KBM-7 (cell line): ENCODE measurements around the gene CAMK1D.
"Not testable (repeated sequence)": the region's sequence is repeated elsewhere in the genome, so short reads cannot be mapped to it uniquely, and the experiment has no call there.

ENCODE experiments used
- DNase-seq: peaks from one replicate; pipeline ENCODE4 v3.0.0-alpha.2; 2015
- in situ Hi-C: fragments of 300-500 bp; cut with MboI; formaldehyde crosslinking; loops from 2 replicates; pipeline ENCODE4 v1.14.3; 2020; ENCODE audit warnings: low sequenced_read_pairs, low pct_unique_long_range_greater_than_20kb, mixed read lengths

CAMK1D gene

DNA sequence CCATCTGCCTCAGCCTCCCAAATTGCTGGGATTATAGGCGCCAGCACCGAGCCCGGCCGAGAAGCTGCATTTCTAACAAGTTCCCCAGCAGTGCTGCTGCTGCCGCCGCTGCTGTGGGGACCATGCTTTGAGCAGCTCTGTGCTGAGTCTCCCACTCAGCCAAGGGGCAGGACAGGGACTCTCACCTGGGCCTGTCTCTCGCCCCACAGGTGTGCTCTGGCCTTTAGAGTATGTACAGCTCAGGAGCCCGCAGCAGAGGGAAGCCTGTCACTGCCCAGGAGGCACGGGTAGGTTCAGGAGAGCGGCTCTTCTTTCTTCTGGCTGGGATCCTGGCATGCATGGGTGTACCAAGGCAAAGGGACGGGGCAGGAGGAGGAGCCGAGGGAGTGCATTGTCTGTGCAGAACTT, 130.1 kb downstream of the CAMK1D start:
- no peak for DNase-seq
- in situ Hi-C loops: no loop called here

DNA sequence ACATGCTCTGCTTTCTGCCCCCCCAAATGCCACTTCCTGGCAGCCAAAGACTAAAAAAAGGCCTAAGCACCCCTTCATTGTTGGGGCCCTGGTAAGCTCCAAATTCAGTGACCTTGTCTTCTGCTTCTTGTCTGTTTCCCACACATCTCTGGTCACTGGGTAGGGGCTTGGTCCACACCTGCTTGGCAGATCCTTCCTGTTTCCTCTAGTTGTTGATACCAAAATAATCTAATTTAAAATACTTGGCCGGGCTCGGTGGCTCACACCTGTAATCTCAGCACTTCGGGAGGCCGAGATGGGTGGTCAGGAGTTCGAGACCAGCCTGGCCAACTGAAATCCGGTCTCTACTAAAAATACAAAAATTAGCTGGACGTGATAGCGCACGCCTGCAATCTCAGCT, 130.6 kb downstream of the CAMK1D start:
- in situ Hi-C loops: no loop called here
- DNase-seq: no peak

GRCh38 chr10:12480440-12480839, 131.1 kb downstream of the CAMK1D start:
- in situ Hi-C loops: no loop called here
- no peak for DNase-seq

- no peak for DNase-seq
- in situ Hi-C loops: no loop called here
These were observed 132.6 kb downstream of the CAMK1D start for GRCh38 chr10:12481924-12482323.

- in situ Hi-C loops: no loop called here
- DNase-seq: no peak
These were observed 133.2 kb downstream of the CAMK1D start for GRCh38 chr10:12482587-12482986.

DNA sequence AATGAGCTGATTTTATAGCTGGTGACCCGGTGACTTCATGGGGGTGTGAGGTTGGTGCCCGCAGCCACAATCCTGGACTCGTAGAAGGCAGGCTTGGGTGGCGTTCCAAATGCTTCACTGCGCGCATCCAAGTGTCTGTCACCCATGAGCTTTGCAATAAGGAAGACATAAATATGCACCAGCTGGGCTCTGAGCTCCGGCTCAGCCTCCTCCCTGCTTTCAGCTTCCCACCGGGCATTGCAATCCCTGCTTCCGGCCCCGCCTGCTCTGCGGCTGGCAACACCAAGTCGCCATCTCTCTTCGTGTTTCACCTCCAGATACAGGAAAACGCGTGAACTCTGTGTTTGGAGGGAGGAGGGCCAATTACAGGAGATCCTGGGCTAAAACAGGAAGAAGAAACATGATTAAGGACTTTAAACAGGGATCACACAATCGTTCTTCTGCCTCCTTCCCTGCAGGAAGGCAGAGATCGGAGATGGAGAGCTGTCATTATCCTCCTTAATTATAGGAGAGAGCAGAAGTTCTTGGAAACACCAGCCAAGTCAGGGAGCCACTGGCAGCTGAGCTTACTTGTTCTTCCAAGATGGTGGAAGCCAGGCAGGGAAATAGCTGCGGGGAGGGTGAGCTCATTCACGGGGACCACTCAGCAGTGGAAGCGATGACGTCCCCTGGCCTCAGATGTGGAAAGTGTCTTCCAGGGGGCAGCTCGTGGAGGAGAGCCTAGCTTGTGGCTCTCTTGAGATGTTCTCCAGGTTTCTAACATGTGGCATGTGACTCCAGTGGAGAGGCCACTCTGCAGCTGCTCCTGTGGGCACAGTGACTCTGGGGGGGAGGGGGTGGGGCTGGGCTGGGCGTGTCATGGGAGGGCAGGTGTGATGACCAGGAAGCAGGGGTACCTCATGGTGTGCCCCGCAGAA, 134.9 kb downstream of the CAMK1D start:
- DNase-seq: no peak

GRCh38 chr10:12484941-12485805, 135.8 kb downstream of the CAMK1D start:
- no peak for DNase-seq

More for the DNA sequence above, 134.9 kb downstream of the CAMK1D start:
- in situ Hi-C loops: no loop called here

DNA sequence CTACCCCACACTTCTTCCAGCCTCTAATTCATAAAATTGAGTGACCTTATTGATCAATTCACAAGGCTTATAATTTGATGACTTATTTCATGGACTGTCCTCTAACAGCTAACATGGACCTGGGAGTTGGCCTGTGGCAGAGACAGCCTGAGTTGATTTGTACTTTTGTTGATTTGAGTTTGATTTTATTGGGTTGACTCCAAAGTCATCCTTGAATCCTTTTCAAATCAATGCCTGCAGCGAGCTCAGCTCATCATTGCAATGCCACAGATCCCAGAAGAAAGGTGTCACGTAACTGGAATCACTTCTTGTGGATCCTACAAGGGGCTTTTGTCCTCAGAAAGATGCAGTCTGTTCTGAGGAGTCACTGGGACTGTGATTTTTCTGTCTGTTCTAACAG, 138.0 kb downstream of the CAMK1D start:
- in situ Hi-C loops: no loop called here

More at GRCh38 chr10:12484941-12485805, 135.8 kb downstream of the CAMK1D start:
- in situ Hi-C loops: no loop called here

GRCh38 chr10:12488626-12489025, 139.3 kb downstream of the CAMK1D start:
- in situ Hi-C loops: no loop called here

More for the DNA sequence above, 138.0 kb downstream of the CAMK1D start:
- no peak for DNase-seq

DNA sequence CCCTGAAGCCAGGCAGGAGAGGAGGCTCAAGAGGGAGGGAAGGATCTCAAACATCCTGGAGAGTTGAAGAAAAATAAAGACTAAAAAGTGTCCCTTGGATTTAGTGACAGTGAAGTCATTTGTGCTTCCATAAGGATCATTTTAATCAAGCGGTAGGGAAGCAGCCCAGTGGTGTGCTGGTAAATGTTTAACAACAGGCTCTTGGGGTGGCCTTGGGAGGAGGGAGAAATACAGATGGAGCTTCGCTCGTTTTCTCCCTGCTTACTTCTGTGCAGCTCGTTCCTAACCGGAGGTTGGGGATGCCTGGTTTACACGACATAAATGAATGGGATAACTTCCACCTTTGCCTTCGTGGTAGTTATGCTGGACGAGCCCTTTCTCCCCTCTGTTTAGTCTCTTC, 140.0 kb downstream of the CAMK1D start:
- in situ Hi-C loops: no loop called here
- DNase-seq: no peak

More at GRCh38 chr10:12488626-12489025, 139.3 kb downstream of the CAMK1D start:
- DNase-seq: no peak

DNA sequence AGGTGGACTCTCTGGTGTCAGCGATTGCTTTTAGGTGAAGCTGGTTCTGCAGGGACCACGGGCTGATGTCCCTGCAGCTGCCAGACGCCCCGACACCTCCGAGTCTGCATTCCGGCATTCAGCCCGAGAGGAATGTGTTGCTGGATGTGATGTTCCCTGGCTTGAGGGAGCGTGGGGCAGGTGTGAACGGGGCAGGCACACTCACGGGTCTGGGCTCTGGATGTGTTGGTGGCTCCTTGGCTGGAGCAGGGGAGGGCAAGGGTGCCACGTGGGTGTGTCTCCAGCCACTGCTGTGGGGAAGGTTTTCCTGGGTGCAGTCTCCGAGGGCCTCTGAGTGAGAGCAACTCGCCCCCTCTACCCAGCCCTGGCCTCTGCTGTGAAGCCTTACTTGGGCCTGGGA, 140.5 kb downstream of the CAMK1D start:
- in situ Hi-C loops: no loop called here
- DNase-seq: no peak

GRCh38 chr10:12490963-12491362, 141.6 kb downstream of the CAMK1D start:
- no peak for DNase-seq

GRCh38 chr10:12491491-12491890, 142.1 kb downstream of the CAMK1D start:
- in situ Hi-C loops: no loop called here

More at GRCh38 chr10:12490963-12491362, 141.6 kb downstream of the CAMK1D start:
- in situ Hi-C loops: no loop called here

DNA sequence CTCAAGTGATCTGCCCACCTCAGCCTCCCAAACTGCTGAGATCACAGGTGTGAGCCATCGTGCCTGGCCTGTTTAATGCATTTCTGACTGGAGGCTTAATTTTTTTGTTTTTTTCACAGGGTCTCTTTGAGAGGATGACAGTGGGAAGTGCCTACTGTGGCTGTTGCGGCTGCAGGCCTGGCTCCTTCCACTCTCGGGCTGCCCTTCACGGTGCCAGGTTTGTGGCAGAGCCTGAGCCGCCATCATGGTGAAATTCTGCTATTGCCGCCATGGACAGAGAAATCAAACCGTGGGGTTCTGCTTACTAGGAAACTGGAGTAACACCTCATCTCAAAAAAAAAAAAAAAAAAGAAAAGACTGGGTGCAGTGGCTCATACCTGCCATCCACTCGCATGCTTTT, 142.7 kb downstream of the CAMK1D start:
- no peak for DNase-seq
- in situ Hi-C loops: no loop called here

More at GRCh38 chr10:12491491-12491890, 142.1 kb downstream of the CAMK1D start:
- no peak for DNase-seq

DNA sequence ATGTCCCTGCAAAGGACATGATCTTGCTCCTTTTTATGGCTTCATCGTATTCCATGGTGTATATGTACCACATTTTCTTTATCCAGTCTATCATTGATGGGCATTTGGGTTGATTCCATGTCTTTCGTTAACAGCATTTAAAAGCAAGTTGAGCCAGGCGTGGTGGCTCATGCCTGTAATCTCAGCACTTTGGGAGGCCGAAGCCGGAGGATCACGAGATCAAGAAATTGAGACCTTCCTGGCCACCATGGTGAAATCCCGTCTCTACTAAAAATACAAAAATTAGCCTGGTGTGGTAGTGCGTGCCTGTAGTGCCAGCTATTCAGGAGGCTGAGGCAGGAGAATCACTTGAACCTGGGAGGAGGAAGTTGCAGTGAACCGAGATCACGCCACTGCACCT, 147.7 kb downstream of the CAMK1D start:
- in situ Hi-C loops, DNase-seq: not testable (repeated sequence)

DNA sequence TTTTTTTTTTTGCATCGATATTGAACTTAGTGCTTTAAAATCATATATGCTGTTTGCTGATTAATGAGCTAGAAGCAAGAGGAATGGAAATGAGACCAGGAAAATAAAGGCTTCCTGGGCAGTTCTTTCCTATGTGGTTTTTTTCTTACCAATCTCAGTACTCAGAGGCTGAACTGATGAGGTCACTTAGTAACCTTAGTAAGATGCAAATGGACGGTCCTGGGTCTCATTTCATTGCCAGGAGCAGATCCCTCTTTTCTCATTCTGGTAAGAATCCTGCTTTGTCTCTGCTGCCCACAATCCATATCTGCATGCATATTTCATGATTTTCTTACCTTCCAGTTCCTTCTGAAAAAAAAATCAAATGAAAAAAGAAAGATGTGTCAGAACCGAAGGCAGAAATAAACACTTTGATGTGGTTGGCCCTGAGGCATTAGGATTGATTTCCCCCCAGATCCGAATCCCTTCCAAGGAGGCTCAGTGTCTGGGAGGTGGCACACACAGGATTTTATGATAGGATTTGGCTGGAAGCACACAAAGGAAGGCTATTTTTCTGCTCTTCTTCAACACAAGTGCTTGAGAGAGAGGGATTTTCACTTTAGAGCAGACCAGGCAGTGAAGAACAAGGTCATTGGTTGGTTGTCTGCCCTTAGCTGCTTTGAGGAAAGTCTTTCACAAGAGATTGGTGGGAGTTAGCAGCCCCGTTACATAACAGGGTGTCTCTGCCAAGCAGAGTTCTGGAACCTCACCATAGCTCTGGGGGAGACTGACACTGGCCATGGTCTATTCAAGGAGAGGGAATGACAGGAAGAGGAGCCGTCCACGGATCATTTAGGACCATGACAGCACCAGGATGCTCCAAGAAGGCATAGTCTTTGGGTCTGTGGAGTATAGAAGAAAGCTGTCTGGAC, 150.0 kb downstream of the CAMK1D start:
- DNase-seq: no peak
- in situ Hi-C loops: no loop called here

GRCh38 chr10:12500381-12501303, 151.3 kb downstream of the CAMK1D start:
- in situ Hi-C loops: no loop called here
- peak; percentile 34 for DNase-seq

DNA sequence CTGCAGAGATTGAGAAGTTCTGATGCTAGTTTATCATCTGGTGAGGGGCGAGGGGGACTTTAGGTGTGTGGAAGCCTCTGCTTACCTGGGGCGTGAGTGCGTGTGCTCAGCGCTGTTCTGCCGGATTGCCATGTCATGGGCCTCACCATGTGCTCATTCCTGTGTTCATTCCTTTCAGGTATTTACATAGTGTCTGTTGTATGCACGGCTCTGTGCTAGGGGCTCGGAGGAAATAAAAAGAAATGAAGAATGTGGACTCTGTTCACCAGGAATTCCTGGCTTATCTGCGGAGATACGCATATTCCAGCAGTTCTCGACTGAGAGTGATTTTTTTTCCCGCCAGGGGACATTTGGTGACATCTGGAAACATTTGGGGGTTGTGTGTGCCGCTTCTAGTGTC, 152.0 kb downstream of the CAMK1D start:
- no peak for DNase-seq
- in situ Hi-C loops: no loop called here
